ENCODE results near the gene PIEZO1.
"Not testable (repeated sequence)": the region's sequence is repeated elsewhere in the genome, so short reads cannot be mapped to it uniquely, and the experiment has no call there.

Gene PIEZO1

DNA sequence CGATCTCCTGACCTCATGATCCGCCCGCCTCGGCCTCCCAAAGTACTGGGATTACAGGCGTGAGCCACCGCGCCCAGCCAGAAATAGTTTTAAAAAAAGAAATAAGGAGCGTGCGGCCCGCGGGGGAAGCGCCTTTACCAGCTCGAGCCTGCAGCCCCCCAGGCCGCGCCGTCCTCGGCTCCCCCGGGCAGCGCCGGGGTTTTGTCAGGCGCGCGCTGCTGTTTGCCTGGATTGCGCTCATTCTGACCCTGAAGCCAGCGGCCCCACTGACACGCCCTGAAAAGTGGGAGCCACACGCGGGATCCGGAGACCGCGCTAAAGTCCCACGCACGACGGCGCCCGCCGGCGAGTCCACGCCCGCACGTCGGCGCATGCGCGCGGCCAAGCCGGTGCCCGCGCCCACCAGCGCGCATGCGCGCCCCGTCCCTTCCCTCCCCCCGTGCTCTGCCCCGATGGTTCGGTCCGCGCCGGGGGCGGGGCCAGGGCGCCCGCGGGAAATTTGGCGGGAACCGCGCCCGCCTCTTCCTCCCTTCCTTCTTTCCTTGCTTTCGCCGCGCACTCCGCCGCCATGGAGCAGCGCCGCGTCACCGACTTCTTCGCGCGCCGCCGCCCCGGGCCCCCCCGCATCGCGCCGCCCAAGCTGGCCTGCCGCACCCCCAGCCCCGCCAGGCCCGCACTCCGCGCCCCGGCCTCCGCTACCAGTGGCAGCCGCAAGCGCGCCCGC, 18.4 kb upstream of the PIEZO1 start, which contains the start of gene CDT1:
Gene CDT1, plus strand, starts transcription at position 526 of the 724 bp plus-strand sequence. Its CDS starts 43 bp downstream, at position 569.
- DNase-seq: peak; percentile 32

DNA sequence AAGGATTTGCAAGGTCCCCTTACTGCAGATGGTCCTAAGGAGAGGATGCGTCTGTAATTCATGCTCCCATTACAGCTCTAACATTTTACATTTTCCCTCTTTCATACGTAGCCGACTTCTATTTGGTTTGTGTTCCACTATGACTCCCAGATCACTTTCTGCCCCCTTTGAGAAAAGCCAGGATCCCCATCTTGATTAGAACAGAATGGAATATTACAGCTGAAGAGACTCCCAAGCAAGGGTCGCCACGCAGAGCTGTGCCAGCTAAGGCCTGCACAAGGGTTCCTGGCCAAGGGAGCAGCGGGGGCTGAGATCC, 15.2 kb upstream of the PIEZO1 start:
- no peak for DNase-seq

DNA sequence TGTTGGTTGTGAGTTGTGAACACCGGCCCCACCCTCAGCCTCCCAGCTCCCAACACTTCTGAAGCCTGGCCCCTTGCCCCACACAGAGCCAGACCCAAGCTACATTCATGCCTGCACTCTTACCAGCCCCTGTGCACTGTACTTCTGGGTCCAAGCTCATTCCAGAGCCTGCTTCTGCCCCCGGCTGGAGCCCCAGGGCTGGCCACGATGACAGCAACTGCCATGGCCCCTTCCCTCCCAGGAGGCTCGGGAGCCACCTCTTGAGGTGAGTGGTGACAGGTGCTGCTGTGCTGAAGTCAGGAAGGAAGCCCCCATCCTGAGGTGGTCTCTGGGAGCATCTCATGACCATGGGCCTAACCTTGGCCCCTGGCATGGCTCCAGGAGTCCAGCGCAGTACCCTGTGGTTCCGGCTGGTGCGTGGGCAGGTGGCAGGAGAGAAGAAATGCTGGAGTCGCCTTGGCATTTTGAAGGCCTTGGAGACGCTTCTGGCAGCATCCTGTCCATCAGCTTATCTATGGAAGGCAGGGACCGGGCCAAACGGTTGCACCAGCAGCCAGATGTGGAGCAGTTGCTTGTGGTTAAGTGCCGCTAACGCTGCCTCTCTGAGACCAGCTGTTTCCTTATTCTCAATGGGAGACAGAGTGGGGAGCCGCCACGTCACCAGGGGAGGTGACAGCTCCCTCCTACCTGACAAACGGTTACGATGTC, 14.7 kb upstream of the PIEZO1 start:
- peak; percentile 97 for DNase-seq

DNA sequence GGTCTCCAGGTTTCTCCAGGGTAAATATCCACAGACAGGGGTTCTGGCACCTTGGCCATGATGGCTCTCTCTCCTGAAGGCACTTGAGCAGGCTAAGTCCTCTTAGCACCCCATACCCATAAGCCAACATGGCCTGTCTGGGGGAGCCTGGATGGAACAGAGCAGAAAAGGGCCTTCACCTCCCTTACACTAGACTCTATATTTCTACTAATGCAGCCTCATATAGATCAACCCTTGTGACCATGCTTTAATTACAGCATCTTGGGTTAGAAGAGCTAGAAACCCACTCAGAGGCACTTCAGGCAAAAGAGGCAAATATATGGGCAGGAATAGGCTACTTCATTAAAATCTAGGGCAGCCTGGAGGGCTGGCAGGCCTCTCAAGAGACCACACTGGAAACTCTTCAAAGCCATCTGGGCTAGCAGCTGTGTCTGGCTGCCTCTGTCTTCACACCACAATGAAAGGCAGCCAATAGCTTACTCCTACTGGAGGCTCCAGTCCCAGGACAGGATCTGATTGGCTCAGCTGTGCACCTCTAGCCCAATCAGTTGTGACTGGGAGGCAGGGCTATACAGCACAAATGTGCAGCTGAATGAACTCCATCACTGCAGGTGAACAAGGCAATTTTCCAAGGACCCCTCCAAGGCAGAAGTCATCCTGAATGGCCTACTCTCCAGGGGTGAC, 13.9 kb upstream of the PIEZO1 start:
- DNase-seq: peak; percentile 59

DNA sequence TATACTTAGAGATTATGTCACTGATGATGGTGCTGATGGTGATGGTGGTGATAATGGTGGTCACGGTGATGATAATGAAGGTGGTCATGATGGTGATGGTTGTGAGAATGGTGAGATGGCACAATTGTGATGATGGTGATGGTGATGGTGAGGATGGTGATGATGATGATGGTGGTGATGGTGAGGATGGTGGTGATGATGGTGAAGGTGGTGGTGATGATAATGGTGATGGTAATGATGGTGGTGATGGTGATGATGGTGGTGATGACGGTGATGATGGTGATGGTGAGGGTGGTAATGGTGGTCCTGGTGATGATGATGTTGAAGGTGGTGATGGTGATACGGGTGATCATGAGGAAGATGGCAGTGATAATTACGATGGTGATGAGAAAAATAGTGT, 13.1 kb upstream of the PIEZO1 start:
- no peak for DNase-seq

DNA sequence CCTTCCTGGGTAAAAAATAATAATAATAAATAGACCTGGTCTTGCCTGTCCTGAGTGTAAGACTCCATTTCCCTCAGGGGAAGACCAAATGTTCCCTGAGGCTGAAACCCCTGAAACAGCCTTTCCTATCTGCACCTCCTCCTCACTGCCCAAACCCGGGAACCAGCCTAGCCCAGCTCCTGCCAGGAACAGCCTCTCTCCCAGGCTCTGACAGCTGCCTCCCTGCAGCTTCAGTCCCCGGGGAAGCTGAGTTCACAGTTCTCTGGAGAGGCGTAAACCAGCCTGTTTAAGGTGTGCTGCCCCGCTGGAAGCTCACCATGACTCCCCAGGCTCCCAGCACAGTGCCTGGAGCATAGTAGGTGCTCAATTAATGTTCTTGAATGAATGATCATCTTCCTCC, 11.3 kb upstream of the PIEZO1 start:
- DNase-seq: no peak

DNA sequence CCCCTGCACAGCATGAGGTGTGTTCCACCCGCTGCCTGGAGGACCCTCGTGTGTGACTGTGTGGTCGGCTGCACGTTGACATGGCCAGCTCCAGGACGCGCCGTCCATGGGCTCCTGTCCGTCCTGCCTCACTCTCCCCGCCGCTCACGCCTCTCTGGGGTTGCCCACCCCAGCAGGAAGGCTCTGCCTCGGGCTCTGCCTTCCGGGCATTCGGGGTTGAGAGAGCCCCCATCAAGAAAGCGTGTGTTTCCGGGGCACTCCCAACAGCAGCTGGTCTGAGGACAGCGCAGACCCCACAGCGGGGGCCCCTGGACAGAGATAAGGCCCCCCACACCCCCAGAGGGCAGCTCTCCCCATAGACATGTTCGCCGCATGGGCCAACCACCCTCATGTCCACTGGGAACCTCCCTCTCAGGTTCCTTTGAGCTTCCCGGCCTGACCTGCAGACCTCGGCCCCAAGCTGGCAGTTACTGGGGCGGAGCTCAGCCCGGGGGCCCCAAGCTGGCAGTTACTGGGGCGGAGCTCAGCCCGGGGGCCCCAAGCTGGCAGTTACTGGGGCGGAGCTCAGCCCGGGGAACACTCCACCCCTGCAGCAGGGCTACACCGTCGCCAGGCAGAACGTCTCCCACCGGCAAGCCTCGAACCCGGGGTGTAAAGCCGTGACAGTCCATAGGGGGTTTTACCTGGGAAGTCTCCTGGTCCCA, 8.4 kb upstream of the PIEZO1 start:
- DNase-seq: no peak

DNA sequence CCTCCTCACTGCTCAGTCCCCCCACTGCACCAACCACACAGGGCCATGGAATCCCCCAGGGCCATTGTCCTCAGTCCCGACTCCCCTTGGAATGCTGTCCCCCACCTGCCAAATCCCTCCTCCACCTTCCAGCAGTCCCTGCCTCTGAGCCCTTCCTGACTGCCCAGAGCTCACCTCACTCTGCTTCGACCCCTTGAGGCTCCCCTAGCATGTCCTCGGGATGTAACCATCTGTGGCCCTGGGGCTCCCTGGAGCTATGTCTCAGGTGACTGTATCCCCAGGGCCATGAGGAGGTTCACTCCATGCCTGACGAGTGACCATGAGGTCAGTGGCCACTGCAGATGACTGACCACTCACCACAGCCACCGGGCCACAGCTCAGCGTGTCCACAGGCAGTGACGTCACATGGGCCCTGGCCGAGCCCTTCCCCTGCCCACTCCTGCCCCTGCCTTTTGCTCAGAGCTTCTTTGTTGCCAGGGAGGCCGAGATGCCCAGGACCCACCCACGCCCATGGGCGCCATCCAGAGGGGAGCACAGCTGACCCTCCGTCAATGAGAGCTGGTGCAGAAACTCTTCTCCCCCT, 7.7 kb upstream of the PIEZO1 start:
- DNase-seq: no peak

DNA sequence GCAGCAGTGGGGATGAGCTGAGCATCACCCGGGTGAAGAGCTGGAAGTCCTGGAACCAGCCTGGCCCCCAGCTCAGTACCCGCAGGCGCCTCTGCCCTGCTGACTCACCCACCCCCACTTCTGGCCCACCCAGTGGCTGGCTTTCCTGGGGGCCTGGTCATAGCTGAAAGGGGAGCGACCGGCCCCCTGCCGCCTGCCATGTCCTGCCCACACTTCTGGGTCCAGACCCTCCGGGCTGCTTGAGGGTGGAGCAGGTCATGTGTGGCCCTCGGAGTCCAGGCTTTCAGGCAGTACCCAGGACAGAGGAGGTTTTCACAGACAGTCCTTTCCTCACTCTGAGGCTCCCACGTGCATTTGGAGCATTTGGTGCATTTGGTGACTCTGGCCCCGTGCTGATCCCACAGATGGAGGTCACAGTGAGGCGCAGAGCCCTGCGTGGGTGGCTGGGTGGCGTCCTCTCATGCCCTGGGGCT, 7.1 kb upstream of the PIEZO1 start:
- no peak for DNase-seq

DNA sequence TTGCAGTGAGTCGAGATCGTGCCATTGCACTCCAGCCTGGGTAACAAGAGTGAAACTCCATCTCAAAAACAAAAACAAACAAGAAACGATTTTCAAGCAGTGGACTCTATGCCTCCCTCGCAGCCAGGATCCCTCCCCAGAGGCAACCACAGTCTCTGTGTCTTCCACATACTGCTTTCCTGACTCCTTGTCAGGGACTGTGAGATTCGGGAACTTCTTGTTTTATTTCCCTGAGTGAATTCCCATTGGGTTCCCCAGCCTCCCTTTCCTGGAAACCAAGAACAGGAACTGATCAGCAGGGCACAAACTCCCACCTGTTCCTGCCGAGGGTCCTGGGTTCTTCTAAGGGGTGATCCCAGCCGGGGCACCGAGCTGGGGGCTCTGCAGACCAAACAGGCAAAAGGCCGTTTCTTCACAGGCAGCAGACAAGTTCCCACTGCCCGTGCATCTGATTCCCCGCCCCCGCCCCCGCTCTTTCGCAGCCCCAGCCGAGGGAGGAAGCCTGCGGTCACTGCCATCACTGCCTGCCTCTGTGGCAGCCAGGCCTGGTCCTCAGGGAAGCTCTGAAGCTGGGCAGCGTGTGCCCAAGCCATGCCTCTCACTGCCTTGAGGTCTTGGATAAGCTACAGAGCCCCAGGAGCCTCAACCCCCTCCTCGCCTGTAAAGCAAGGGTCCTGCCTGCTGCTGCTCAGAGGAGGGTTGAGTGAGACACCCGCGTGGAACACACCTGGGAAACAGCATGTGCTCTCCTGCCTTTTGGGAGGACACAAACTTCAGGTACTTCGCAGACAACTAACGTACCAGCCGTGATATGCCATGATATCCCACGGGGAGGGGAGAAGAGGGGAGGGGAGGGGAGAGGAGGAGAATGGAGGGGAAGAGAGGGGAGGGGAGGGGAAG, 5.5 kb upstream of the PIEZO1 start:
- peak; percentile 60 for DNase-seq

DNA sequence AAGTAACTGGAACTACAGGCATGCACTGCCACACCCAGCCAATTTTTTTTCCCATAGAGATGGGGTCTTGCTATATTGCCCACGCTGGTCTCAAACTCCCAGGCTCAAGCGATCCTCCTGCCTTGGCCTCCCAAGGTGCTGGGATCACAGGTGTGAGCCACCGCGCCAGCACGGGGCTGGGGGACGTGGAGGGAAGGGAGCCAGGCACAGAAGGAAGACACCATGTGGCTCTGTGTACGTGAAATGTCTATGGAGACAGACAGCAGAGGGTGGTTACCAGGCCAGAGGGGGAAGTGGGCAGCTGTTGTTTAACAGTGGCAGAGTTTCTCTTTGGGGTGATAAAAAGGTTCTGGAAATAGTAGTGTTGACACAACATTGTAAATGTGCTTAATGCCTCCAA, 4.6 kb upstream of the PIEZO1 start:
- peak; percentile 75 for DNase-seq

DNA sequence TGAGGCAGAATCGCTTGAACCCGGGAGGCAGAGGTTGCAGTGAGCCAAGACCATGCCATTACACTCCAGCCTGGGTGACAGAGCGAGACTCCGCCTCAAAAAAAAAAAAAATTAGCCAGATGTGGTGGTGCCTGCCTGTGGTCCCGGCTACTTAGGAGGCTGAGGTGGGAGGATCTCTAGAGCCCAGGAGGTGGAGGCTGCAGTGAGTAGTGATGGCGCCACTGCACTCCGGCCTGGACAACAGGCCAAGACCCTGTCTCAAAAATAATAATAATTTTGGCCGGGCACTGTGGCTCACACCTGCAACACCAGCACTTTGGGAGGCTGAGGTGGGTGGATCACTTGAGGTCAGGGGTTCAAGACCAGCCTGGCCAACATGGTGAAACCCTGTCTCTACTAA, 3.7 kb upstream of the PIEZO1 start:
- DNase-seq: not testable (repeated sequence)

DNA sequence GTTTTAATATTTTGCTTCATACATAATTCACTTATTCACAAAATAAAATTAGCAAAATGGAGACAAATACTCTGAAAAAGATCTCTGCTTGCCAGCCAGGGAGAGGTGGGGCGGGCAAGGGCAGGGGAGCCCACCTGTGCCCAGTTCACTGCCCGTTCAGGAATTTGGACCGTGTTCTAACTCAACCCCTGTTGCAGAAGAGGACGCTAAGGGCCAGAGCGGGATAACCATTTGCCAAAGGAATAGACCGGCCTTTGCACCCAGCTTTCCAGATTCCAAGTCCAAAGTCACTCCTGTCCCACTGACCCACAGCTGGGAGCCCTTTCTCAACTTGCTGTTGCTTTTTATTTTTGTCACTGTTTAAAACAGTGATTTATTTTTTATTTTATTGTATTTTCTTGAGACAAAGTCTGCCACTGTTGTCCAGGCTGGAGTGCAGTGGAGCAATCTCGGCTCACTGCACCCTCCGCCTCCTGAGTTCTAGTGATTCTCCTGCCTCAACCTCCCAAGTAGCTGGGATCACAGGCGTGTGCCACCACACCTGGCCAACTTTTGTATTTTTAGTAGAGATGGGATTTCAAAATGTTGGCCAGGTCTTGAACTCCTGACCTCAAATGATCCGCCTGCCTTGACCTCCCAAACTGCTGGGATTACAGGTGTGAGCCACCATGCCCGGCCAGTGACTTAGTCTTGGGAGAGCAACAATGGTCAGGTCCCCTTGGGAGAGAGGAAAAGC, 2.7 kb upstream of the PIEZO1 start:
- no peak for DNase-seq

DNA sequence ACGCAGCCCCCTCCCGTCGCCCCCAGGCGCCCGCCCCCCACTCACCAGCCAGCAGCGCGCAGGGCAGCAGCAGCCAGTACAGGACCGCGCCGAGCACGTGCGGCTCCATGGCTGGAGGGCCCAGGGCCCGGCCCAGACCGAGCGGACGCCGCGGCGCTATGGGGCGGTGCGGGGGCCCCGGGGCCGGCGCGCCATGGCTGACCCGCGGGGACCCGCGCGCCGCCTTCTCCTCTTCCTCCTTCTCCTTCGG, 239 bp downstream of the PIEZO1 start:
- DNase-seq: no peak

DNA sequence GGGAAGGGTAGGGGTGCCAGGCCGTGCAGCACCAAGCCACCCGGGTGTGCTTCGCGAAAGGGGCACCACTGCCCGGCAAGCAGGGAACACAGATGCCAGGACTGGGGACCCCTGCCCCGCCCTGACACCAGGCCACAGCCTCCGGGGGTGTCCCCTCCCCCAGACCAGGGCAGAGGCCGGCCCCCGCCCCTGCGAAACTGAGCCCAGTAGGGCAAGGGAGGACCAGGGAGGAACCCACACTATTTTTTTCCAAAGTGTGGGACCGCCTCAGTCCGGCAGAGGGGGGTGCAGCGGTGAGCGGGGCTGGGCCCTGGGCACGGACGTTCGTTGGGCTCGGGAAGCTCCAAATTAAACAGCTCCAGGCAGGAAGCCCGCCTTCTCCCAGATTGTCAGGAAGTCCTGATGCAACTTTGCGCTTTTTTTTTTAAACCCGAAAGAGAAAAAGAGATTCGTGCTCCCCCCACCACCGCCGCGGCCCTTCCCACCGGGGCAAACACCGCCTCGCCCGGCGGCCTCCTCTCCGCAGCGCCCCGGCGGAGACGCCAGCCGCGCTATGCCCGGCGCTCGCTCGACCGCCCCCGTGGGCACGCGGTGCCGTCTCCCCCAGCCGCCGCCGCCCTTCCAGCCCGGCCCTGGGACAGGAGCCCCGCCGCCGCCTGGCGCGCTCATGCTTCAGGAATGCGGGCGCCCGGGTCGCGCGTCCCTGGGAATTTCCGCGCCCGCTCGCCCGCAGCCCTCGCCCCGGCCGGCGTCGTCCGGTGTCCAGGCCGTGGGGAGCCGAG, 755 bp downstream of the PIEZO1 start:
- DNase-seq: peak; percentile 46

DNA sequence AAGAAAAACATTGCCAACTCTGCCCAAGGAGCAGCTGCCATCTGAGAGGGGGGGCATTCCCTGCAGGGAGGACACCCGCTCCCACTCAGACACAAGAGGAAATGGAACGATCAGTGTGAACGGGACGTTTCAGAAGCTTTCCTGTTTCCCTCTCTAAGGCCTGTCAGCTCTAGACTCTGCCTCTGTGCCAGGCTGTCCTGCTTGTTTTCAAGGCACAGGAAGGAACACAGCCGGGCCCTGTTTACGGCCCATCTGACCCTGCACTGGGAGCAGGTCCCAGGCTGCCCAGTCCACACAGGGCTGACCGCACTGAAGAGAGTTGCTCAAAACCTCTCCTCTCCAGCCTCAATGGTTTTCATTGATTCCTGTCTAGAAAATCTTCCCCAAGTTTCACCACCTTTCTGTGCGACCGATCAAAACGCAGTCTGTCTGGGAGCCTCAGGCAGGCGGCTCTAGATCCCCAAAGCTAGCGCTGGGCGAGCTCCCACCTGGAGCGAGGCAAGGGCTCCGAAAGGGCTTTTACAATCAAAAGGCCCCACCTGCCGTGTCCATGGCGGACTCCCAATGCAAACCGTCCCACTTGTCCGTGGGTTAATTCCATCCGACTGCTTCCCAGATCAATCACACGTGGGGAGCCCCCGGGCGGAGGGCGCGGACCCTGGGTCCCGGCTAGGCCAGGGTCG, 1.5 kb downstream of the PIEZO1 start:
- peak; percentile 51 for DNase-seq

DNA sequence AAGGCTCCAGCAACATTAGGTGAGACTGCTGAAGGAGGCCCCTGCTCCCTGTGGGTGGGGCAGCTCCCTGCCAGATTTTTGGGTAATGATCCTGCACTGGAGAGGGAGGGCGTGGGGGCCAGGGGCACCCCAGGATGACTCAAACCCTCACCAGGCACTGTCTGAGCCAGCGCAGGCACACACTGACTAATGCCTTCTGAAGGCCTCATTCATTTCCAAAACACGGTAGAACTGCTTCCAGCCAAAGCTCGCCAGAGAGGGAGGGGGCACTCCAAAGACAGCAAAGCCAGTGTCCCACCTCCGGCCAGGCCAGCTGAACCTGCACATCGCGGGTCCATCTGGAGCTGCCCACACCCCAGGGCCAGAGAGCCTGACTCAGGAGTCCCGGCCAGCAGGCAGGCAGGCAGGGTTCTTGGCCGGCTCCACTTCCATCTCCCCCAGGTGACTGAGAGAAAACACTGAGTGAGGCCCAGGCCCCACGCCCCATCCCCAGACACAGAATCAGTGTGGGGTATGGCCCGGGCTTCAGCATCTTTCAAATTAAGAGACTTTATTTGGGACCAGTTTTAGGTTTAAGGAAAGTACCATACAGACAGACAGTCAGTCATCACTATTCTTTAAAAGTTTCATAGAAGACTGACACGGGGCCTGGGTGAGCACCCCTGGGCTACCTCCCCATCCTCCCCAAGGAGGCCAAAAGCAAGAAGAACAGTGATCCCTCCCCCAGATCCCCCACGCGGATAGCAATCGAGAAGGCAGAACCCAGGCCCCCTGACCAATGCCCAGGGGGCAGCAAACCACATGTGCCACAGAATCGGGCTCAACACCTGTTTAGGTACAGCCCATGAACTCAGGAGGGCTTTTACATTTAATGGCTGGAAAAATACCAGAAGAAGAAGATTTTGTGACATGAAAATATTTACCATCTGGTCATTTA, 2.3 kb downstream of the PIEZO1 start:
- no peak for DNase-seq

DNA sequence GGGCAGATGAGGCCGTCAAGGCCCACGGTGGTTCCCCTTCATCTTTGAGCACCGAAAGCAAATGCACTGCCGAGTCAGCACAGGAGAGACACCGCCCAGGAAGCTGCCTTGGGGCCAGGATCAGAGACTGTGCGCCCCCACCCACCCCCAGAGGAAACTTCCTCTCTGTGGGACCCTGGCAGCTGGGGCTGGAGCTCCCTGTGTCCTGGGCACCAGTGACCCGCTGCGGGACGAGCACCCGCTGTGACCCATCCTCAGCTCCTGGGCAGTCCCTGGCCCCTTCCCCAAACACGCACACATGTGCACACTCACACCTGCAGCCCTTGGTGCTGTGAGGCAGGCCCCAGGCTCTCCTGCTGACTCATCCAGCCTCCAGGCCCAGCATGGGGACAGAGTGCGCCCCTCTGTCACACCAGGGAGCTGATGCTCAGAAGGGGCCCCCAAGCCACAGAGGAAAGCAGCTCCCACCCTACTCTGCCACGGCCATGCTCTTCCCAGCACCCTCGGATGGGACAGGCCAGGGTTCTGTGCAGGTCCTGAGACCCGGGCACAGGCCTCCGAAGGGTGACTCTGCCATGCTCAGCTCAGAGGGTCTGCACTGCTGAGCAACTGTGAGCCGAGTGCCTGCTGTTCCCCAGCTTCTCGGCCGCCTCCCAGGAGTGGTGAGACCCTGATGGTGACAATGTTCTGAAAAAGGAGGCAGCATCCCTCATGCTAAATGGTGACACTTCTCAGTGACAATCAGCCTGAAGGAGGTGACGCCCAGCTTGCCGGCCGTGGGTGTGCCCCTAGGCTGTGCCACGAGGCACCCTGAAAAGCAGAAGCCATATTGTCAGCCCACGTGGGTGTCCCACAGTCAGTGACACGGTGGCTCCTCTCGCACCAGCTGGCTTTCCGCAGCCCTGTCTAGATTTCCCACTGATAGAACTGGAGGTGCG, 3.6 kb downstream of the PIEZO1 start:
- DNase-seq: peak; percentile 54

All from GF-D8 (cell line).